Common myeloid progenitor, CD34-positive (primary cell): ENCODE data around the gene EEFSEC.

ENCODE experiments used
- CTCF ChIA-PET: fragments of 350-600 bp; sonication (Branson Sonifier 250); formaldehyde crosslinking; loops from one replicate; lab custom pipeline; 2021; ENCODE audit warnings: antibody characterized with exemption; lab: Charles Lee
- POLR2A ChIA-PET: fragments of 350-600 bp; sonication (Branson Sonifier 250); formaldehyde crosslinking; loops from one replicate; lab custom pipeline; 2021; ENCODE audit warnings: antibody characterized with exemption; lab: Charles Lee
- DNase-seq, 3 donors: peaks; one replicate each; pipeline versions ENCODE4 v3.0.0 to v3.0.0-alpha.2; 2013
- H3K27ac ChIP-seq, 2 experiments: 1 replicate in 1 of 2; 2 replicates in 1 of 2; pipeline ENCODE4 v1.7.0; 2013; ENCODE audit warnings: inconsistent platforms in 2 of 2, low read length in 2 of 2, mild to moderate bottlenecking in 2 of 2, low read depth in 1 of 2, moderate library complexity in 1 of 2; ENCODE audit not compliant: severe bottlenecking in 2 of 2, insufficient read depth in 1 of 2, poor library complexity in 1 of 2
- H3K27me3 ChIP-seq, 5 experiments: replicated peaks in 2 of 5; 1 replicate in 3 of 5; 2 replicates in 2 of 5; pipeline versions ENCODE4 v1.6.1 to v1.7.0; 2013; ENCODE audit warnings: low read length in 4 of 5, mild to moderate bottlenecking in 2 of 5, moderate library complexity in 2 of 5, inconsistent platforms in 1 of 5; ENCODE audit not compliant: insufficient read depth in 5 of 5, control insufficient read depth in 4 of 5
- H3K36me3 ChIP-seq, 4 experiments: 1 replicate in 2 of 4; 2 replicates in 2 of 4; pipeline versions ENCODE4 v1.6.1 to v1.7.0; 2013; ENCODE audit warnings: low read length in 3 of 4, control low read depth in 1 of 4, mild to moderate bottlenecking in 1 of 4; ENCODE audit not compliant: control insufficient read depth in 4 of 4, insufficient read depth in 4 of 4
- H3K4me1 ChIP-seq, 4 experiments: 1 replicate in 3 of 4; 2 replicates in 1 of 4; pipeline versions ENCODE4 v1.6.1 to v1.7.1; 2013; ENCODE audit warnings: low read length in 3 of 4, mild to moderate bottlenecking in 3 of 4, control low read depth in 1 of 4, inconsistent platforms in 1 of 4, moderate library complexity in 1 of 4; ENCODE audit not compliant: control insufficient read depth in 4 of 4, insufficient read depth in 4 of 4; ENCODE audit errors: control extremely low read depth in 1 of 4
- H3K4me3 ChIP-seq, 7 experiments: 1 replicate in 4 of 7; 2 replicates in 3 of 7; pipeline versions ENCODE4 v1.5.1 to v1.7.0; 2013; ENCODE audit warnings: mild to moderate bottlenecking in 7 of 7, low read length in 6 of 7, moderate library complexity in 6 of 7, inconsistent platforms in 2 of 7, low read depth in 2 of 7, control low read depth in 1 of 7; ENCODE audit not compliant: insufficient read depth in 4 of 7, control insufficient read depth in 1 of 7; ENCODE audit errors: extremely low read depth in 1 of 7
- H3K9me3 ChIP-seq, 5 experiments: 1 replicate in 4 of 5; 2 replicates in 1 of 5; pipeline versions ENCODE4 v1.6.1 to v1.7.1; 2013; ENCODE audit warnings: low read length in 4 of 5, mild to moderate bottlenecking in 2 of 5, inconsistent platforms in 1 of 5, low read depth in 1 of 5, moderate library complexity in 1 of 5; ENCODE audit not compliant: control insufficient read depth in 4 of 5, insufficient read depth in 2 of 5; ENCODE audit errors: control extremely low read depth in 1 of 5
- WGBS: methylation state at CpG from one replicate; pipeline ENCODE4 v1.1.5; 2013; ENCODE audit not compliant: insufficient coverage; 5-methylcytosine and 5-hydroxymethylcytosine counted together

Gene EEFSEC

DNA sequence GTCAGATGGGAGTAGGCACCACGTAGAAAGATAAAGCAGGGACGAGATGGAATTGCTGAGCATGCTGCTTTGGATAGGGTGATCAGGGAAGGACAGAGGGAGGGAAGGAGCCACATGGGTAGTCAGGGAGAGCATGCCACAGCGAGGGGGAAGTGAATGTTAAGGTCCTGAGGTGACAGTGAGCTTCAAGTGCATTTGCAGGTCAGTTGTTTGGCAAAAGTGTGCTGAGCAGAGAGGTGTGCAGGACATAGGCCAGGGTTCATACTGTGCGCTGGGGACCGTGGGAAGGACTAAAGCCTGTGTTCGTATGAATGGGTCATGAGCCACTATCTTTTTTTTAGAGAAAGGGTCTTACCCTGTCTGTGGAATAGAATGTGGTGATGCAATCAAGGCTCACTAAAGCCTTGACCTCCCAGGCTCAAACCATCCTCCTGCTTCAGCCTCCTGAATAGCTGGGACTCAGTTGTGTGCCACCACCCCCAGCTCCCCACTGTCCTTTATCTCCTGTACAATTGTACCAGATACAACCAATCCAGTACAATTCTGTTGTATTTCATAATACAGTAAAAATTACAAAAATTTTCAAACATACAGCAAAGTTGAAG is 205.9 kb downstream of the EEFSEC start:
- POLR2A ChIA-PET: no interaction called here
- CTCF ChIA-PET: interaction anchor here (2.3 kb wide), 1 partner anchor 11 kb away, joined by 5 read pairs; no protein-coding TSS in a partner anchor
- no peaks in the 10 kb centered on the region for H3K27me3 ChIP-seq
- no peak overlapping the region for H3K27ac ChIP-seq
- no peaks in the 10 kb centered on the region for H3K9me3 ChIP-seq
- no peaks in the 10 kb centered on the region for H3K4me1 ChIP-seq
- H3K4me3 ChIP-seq: no peak overlapping the region
- DNase-seq: no peak
- 100% methylated on average over 4 of the region's 6 CpGs for WGBS
- H3K36me3 ChIP-seq: peaks cover 0 to 22% (median 12%) of the 10 kb centered on the region in 4 experiments

- ChIA-PET CTCF (interaction anchor here (1.3 to 2.3 kb wide), 2 partner anchors 10 to 11 kb away, joined by 4 to 5 read pairs; no protein-coding TSS in a partner anchor), POLR2A (no interaction called here)
- H3K36me3 ChIP-seq: peaks cover 0 to 20% (median 12%) of the 10 kb centered on the region in 4 experiments
- H3K4me1 ChIP-seq: no peaks in the 10 kb centered on the region
- H3K4me3 ChIP-seq: no peak overlapping the region
- no peaks in the 10 kb centered on the region for H3K27me3 ChIP-seq
- H3K9me3 ChIP-seq: no peaks in the 10 kb centered on the region
- DNase-seq: no peak
- WGBS: 98% methylated on average over 8 of the region's 8 CpGs
- no peak overlapping the region for H3K27ac ChIP-seq
Measured at GRCh38 chr3:128359846-128360642, 206.8 kb downstream of the EEFSEC start.

GRCh38 chr3:128360705-128361271 is 207.5 kb downstream of the EEFSEC start:
- WGBS: 91% methylated on average over 4 of the region's 6 CpGs
- no peak overlapping the region for H3K4me3 ChIP-seq
- H3K9me3 ChIP-seq: no peaks in the 10 kb centered on the region
- ChIA-PET CTCF (interaction anchor here (1.3 to 2.3 kb wide), 2 partner anchors 9 to 12 kb away, joined by 4 to 5 read pairs; no protein-coding TSS in a partner anchor), POLR2A (no interaction called here)
- H3K27me3 ChIP-seq: no peaks in the 10 kb centered on the region
- H3K36me3 ChIP-seq: peaks cover 0 to 24% (median 12%) of the 10 kb centered on the region in 4 experiments
- H3K4me1 ChIP-seq: no peaks in the 10 kb centered on the region
- DNase-seq: no peak
- H3K27ac ChIP-seq: no peak overlapping the region

DNA sequence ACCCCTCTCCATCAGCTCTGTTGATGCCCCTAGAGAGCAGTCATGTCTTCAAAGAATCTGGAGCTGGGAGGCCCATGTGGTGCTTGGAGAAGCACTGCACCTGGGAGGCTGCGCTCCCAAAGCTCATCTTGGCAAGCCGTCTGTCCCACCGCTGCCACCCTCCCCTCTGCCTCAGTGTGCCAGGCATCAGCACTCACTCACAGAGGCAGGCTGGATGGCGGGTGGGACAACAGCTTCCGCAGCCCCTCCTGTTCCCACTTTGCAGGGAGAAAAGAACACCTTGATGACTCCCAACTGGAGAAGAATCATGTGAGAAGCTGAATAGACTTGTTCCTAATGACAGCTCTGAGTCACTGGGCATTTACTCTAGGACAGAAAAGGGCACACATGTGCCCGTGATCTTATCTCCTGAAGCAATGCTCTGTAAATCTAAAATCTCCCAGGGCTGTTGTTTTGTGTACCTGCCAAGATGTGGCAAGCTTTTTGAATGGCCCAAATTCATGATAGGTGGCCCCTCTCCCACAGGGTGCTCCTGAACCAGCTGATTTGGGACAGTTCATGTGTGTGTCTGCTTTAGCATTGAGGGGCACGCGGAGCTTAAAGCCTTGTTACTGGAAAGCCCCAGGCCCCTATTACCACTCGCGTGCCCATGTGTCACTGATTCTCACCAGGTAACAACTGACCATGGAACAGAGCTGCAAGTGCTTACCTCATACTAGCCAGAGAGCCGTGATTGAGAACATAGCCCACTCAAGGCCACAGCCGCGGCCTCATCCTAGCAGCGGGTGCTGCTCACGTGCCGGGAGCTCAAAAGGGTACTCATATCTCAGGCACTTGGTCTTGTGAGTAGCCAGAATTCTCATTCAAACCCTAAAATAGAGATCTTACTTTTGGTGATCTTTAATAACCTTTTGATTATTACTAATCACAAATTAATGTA is 209.0 kb downstream of the EEFSEC start:
- no peaks in the 10 kb centered on the region for H3K27me3 ChIP-seq
- WGBS: 96% methylated on average over 10 of the region's 16 CpGs
- H3K27ac ChIP-seq: no peak overlapping the region
- ChIA-PET POLR2A (no interaction called here), CTCF (interaction anchor here (1.1 kb wide), 1 partner anchor 43 kb away, joined by 3 read pairs; no protein-coding TSS in a partner anchor)
- no peak overlapping the region for H3K4me3 ChIP-seq
- H3K4me1 ChIP-seq: no peaks in the 10 kb centered on the region
- DNase-seq: no peak
- H3K36me3 ChIP-seq: peaks cover under 1 to 25% (median 12%) of the 10 kb centered on the region in 4 experiments
- H3K9me3 ChIP-seq: no peaks in the 10 kb centered on the region

DNA sequence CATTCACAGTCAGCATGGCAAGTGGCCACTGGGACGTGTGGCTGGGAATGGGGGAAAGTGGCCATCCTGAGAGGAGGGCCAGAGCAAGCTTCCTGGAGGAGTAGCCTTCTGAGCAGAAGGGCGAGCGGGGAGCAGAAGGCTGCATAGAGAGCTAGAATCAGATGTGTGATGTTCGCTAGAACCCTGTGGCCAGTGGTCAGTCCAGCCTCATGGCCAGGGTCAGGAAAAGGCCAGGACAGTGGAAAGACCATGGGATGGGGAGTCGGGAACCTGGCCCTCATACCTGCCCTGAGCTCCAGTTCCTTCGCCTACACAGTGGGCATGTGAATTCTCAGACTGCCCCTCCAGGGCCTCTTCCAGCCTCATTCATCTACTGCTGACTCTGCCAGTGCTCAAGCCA is 211.0 kb downstream of the EEFSEC start:
- 91% methylated on average over 6 of the region's 6 CpGs for WGBS
- H3K27me3 ChIP-seq: no peaks in the 10 kb centered on the region
- H3K4me3 ChIP-seq: no peak overlapping the region
- ChIA-PET POLR2A (no interaction called here), CTCF (no interaction called here)
- H3K9me3 ChIP-seq: no peaks in the 10 kb centered on the region
- no peak for DNase-seq
- peaks cover 4 to 19% (median 7%) of the 10 kb centered on the region in 4 experiments for H3K36me3 ChIP-seq
- no peak overlapping the region for H3K27ac ChIP-seq
- H3K4me1 ChIP-seq: no peaks in the 10 kb centered on the region

DNA sequence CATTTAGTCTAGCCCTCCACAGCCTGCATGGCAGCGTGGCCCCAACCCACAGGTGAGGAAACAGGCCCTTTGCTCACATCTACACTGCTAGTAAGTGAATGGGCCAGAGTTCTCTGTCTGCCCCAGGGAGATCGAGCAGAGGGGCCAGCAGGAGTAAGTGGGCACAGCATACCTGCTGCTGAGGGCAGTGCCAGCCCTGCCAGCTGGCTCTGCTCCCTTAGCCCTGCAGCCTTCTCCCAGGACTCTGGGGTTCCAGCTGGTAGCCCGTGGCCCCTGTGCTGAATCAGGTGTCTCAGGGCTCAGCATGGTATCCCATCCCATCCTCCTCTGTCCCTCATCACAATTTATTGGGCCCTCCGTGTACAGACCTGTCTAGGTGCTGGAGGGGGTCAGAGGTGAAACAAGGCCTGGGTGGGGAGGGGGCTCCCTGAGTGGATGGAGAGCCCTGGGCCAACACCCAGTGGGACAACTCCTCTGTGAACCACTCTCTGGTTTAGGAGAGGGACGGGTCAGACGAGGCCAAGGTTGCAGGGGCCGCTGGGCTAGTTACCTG is 211.6 kb downstream of the EEFSEC start:
- H3K27ac ChIP-seq: no peak overlapping the region
- peaks cover 4 to 19% (median 7%) of the 10 kb centered on the region in 4 experiments for H3K36me3 ChIP-seq
- no peak overlapping the region for H3K4me3 ChIP-seq
- 94% methylated on average over 6 of the region's 7 CpGs for WGBS
- ChIA-PET POLR2A (no interaction called here), CTCF (no interaction called here)
- H3K4me1 ChIP-seq: no peaks in the 10 kb centered on the region
- H3K27me3 ChIP-seq: no peaks in the 10 kb centered on the region
- no peaks in the 10 kb centered on the region for H3K9me3 ChIP-seq
- no peak for DNase-seq
